Panc1 (cell line): ENCODE data around the gene PNPT1. TPM values are rescaled to one million over a fixed set of nuclear protein-coding genes. Genes with fewer than 3 reads are reported as not detected.

Experiments used
- ATAC-seq: fragments of 200-7000 bp; cut with Tn5 transposase; 2 replicates; pipeline ENCODE4 v1.9.1; 2020; ENCODE audit warnings: mild to moderate bottlenecking, moderate library complexity
- BruUV-seq: library from RNA; stranded (reverse); fragments of 400-500 nt; replicated peaks from 2 replicates; lab custom pipeline; 2021; lab: Mats Ljungman, UMichigan
- CTCF ChIA-PET: fragments of 300-600 bp; sonication (Branson Sonifier 250); formaldehyde crosslinking; loops from one replicate; lab custom pipeline; 2022; ENCODE audit warnings: antibody characterized with exemption; lab: Charles Lee
- POLR2A ChIA-PET: fragments of 300-600 bp; sonication (Branson Sonifier 250); formaldehyde crosslinking; loops from one replicate; lab custom pipeline; 2022; ENCODE audit warnings: antibody characterized with exemption; lab: Charles Lee
- DNase-seq: peaks from one replicate; pipeline ENCODE4 v3.0.0-alpha.2; 2010; ENCODE audit warnings: low read depth, low spot score
- H3K27ac ChIP-seq: 2 replicates; pipeline ENCODE4 v1.5.1; 2011; ENCODE audit warnings: mild to moderate bottlenecking, low read length, inconsistent platforms
- H3K27me3 ChIP-seq: fragments of 200-500 bp; sonication (Bioruptor generic); 2 replicates; pipeline ENCODE4 v1.6.0; 2014; ENCODE audit warnings: low read length, inconsistent platforms; ENCODE audit not compliant: control insufficient read depth, insufficient read depth
- H3K36me3 ChIP-seq: fragments of 200-500 bp; sonication (Bioruptor generic); 2 replicates; pipeline ENCODE4 v1.5.1; 2014; ENCODE audit warnings: inconsistent platforms, mild to moderate bottlenecking, low read length, moderate library complexity; ENCODE audit not compliant: control insufficient read depth, insufficient read depth
- H3K4me1 ChIP-seq: 2 replicates; pipeline ENCODE4 v1.5.1; 2011; ENCODE audit warnings: inconsistent platforms, mild to moderate bottlenecking, low read length, moderate library complexity; ENCODE audit not compliant: control insufficient read depth, insufficient read depth
- H3K4me3 ChIP-seq, 2 experiments: 2 replicates each; pipeline ENCODE4 v1.5.1; 2011 to 2012; ENCODE audit warnings: low read depth in 2 of 2, low read length in 2 of 2, mild to moderate bottlenecking in 2 of 2, inconsistent platforms in 1 of 2, moderate library complexity in 1 of 2
- H3K9me3 ChIP-seq: fragments of 200-500 bp; sonication (Bioruptor generic); 2 replicates; pipeline ENCODE4 v1.5.1; 2014; ENCODE audit warnings: low read depth, mild to moderate bottlenecking, inconsistent platforms, low read length, moderate library complexity; ENCODE audit not compliant: control insufficient read depth, insufficient read depth
- POLR2AphosphoS5 ChIP-seq: IDR thresholded peaks from 2 replicates; pipeline ENCODE4 v1.6.1; 2012; ENCODE audit warnings: mild to moderate bottlenecking, low read depth, low read length, moderate library complexity
- SIN3A ChIP-seq: IDR thresholded peaks from 2 replicates; pipeline ENCODE4 v1.6.1; 2012; ENCODE audit warnings: low read depth, mild to moderate bottlenecking, low read length, moderate library complexity, borderline replicate concordance; ENCODE audit not compliant: insufficient read depth
- TCF7L2 ChIP-seq: IDR thresholded peaks from 2 replicates; pipeline ENCODE4 v1.6.1; 2011; ENCODE audit warnings: mild to moderate bottlenecking, low read depth, low read length, inconsistent platforms
- in situ Hi-C: cut with HindIII; loops from 2 replicates; pipeline ENCODE4 v1.10.0; 2016; ENCODE audit warnings: low sequenced_read_pairs, low pct_unique_long_range_greater_than_20kb
- intact Hi-C: fragments of 100-400 bp; cut with micrococcal nuclease; formaldehyde crosslinking; loops from one replicate; pipeline ENCODE4 v1.10.0; 2022; ENCODE audit not compliant: unreplicated experiment
- total RNA-seq: library from RNA; stranded (reverse); gene quantifications from one replicate; pipeline ENCODE4 v1.2.1, GENCODE V29; 2021; ENCODE audit not compliant: unreplicated experiment
- TF ChIP-seq, protein P1 (sequence below), 2 experiments: IDR thresholded peaks; 2 replicates each; pipeline ENCODE4 v1.6.1; 2011 to 2012; ENCODE audit warnings: low read depth in 2 of 2, control low read depth in 1 of 2, low read length in 1 of 2, mild to moderate bottlenecking in 1 of 2, moderate library complexity in 1 of 2; ENCODE audit not compliant: insufficient read depth in 1 of 2
- TF ChIP-seq, protein P2 (sequence below): fragments of 450-650 bp; IDR thresholded peaks from 2 replicates; pipeline ENCODE4 v1.5.1; 2017; ENCODE audit warnings: mild to moderate bottlenecking

Gene PNPT1
- total RNA-seq, 1 experiment from 2014 or later, result 50.1 TPM

DNA sequence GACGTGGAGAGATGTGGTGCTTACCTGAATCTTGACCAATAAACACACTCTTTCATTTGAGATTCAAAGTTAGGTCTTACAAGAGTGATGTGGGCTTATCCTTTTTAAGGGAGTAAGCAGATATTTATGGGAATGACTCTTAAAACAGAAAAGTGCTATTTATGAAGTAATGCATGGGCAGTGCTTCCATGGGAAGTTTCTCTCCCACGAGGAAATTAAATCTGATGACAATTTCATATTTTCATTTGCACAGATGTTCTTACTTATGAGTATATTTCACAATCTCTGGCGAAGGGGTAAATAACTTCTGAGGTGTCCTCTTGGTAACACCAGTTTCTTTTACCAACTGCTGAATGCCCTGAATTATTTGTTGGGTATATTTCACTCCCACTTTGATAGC, 21.0 kb downstream of the PNPT1 start:
- DNase-seq, result no peak
- TF ChIP-seq TCF7L2, result no peak
- no peak for TF ChIP-seq SIN3A
- no peak for TF ChIP-seq POLR2AphosphoS5
- TF ChIP-seq, protein P1, sequence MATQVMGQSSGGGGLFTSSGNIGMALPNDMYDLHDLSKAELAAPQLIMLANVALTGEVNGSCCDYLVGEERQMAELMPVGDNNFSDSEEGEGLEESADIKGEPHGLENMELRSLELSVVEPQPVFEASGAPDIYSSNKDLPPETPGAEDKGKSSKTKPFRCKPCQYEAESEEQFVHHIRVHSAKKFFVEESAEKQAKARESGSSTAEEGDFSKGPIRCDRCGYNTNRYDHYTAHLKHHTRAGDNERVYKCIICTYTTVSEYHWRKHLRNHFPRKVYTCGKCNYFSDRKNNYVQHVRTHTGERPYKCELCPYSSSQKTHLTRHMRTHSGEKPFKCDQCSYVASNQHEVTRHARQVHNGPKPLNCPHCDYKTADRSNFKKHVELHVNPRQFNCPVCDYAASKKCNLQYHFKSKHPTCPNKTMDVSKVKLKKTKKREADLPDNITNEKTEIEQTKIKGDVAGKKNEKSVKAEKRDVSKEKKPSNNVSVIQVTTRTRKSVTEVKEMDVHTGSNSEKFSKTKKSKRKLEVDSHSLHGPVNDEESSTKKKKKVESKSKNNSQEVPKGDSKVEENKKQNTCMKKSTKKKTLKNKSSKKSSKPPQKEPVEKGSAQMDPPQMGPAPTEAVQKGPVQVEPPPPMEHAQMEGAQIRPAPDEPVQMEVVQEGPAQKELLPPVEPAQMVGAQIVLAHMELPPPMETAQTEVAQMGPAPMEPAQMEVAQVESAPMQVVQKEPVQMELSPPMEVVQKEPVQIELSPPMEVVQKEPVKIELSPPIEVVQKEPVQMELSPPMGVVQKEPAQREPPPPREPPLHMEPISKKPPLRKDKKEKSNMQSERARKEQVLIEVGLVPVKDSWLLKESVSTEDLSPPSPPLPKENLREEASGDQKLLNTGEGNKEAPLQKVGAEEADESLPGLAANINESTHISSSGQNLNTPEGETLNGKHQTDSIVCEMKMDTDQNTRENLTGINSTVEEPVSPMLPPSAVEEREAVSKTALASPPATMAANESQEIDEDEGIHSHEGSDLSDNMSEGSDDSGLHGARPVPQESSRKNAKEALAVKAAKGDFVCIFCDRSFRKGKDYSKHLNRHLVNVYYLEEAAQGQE (IDR thresholded peaks at IDR 0.05; ENCODE audit: insufficient read depth in 1 of 2, low read depth in 2 of 2, low read length in 1 of 2), result no peak
- TF ChIP-seq, protein P2, sequence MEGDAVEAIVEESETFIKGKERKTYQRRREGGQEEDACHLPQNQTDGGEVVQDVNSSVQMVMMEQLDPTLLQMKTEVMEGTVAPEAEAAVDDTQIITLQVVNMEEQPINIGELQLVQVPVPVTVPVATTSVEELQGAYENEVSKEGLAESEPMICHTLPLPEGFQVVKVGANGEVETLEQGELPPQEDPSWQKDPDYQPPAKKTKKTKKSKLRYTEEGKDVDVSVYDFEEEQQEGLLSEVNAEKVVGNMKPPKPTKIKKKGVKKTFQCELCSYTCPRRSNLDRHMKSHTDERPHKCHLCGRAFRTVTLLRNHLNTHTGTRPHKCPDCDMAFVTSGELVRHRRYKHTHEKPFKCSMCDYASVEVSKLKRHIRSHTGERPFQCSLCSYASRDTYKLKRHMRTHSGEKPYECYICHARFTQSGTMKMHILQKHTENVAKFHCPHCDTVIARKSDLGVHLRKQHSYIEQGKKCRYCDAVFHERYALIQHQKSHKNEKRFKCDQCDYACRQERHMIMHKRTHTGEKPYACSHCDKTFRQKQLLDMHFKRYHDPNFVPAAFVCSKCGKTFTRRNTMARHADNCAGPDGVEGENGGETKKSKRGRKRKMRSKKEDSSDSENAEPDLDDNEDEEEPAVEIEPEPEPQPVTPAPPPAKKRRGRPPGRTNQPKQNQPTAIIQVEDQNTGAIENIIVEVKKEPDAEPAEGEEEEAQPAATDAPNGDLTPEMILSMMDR, result no peak
- no peaks in the 10 kb centered on the region for H3K27me3 ChIP-seq
- no peaks in the 10 kb centered on the region for H3K9me3 ChIP-seq
- ATAC-seq, result no peak
- no peak overlapping the region for H3K4me3 ChIP-seq
- CTCF ChIA-PET, result no interaction called here
- H3K4me1 ChIP-seq, result no peaks in the 10 kb centered on the region
- H3K27ac ChIP-seq, result no peak overlapping the region
- H3K36me3 ChIP-seq, result peaks cover 20% of the 10 kb centered on the region
- no TSS peak for BruUV-seq
- POLR2A ChIA-PET, result no interaction called here
- in situ Hi-C loops (no loop called here), intact Hi-C loops (no loop called here)

DNA sequence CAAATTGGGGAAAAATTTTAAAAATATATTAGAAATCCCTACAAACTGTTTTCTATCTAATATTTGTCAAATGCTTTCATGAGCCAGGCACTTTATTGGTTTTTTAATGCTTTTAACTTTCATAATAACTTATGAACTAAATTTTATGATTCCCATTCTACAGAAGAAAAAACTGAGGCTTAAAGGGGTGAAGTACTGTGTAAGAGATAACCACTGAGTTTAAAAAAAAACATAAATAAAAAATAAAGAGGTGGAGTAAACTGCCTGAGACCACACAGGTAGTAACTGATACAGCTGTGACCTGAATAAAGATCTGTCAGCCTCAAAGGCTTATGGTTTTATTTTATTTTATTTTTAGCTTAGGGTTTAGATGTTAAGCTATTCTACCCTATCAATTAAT, 24.7 kb downstream of the PNPT1 start:
- Histone ChIP-seq H3K27ac (no peak overlapping the region), H3K36me3 (peaks cover 30% of the 10 kb centered on the region), H3K27me3 (no peaks in the 10 kb centered on the region), H3K4me3 (no peak overlapping the region), H3K4me1 (no peaks in the 10 kb centered on the region), H3K9me3 (no peaks in the 10 kb centered on the region)
- no TSS peak for BruUV-seq
- TF ChIP-seq POLR2AphosphoS5, result no peak
- TF ChIP-seq, protein P1 (IDR thresholded peaks at IDR 0.05; ENCODE audit: insufficient read depth in 1 of 2, low read depth in 2 of 2, low read length in 1 of 2), result no peak
- no peak for TF ChIP-seq TCF7L2
- TF ChIP-seq SIN3A, result no peak
- TF ChIP-seq, protein P2, result no peak
- in situ Hi-C loops (no loop called here), intact Hi-C loops (no loop called here)
- no peak for ATAC-seq
- CTCF ChIA-PET, result no interaction called here
- no peak for DNase-seq
- POLR2A ChIA-PET, result no interaction called here
